SU-DHL-6 (cell line): ENCODE results near the gene NUP210L.
"Not testable (repeated sequence)": the region's sequence is repeated elsewhere in the genome, so short reads cannot be mapped to it uniquely, and the experiment has no call there.

Experiments used
- EZH2phosphoT487 ChIP-seq: fragments of 200-600 bp; sonication (generic), shearing (Covaris generic); conservative IDR thresholded peaks from 2 replicates; pipeline ENCODE4 v1.6.1; 2018; ENCODE audit warnings: mild to moderate bottlenecking, antibody characterized with exemption, low read length, moderate library complexity, mixed read lengths
- TF ChIP-seq, protein P1 (sequence below): fragments of 200-600 bp; sonication (generic); IDR thresholded peaks from one replicate; pipeline ENCODE4 v1.5.1; 2017; ENCODE audit warnings: antibody characterized with exemption, mild to moderate bottlenecking, low read length, moderate library complexity; ENCODE audit not compliant: insufficient read depth, poor library complexity, severe bottlenecking

DNA sequence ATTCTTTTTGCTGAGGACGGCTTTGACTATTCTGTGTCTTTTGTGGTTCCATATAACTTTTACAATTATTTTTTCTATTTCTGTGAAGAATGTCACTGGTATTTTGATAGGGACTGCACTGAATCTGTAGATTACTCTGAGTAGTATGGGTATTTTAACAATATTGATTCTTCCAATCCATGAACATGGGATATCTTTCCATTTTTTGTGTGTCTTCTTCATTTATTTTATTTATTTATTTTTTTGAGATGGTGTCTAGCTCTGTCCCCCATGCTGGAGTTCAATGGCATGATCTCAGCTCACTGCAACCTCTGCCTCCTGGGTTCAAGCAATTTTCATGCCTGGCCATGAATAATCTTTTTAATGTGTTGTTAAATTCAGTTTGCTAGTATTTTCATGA, 121.2 kb downstream of the NUP210L start:
- TF ChIP-seq, protein P1, sequence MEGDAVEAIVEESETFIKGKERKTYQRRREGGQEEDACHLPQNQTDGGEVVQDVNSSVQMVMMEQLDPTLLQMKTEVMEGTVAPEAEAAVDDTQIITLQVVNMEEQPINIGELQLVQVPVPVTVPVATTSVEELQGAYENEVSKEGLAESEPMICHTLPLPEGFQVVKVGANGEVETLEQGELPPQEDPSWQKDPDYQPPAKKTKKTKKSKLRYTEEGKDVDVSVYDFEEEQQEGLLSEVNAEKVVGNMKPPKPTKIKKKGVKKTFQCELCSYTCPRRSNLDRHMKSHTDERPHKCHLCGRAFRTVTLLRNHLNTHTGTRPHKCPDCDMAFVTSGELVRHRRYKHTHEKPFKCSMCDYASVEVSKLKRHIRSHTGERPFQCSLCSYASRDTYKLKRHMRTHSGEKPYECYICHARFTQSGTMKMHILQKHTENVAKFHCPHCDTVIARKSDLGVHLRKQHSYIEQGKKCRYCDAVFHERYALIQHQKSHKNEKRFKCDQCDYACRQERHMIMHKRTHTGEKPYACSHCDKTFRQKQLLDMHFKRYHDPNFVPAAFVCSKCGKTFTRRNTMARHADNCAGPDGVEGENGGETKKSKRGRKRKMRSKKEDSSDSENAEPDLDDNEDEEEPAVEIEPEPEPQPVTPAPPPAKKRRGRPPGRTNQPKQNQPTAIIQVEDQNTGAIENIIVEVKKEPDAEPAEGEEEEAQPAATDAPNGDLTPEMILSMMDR = not testable (repeated sequence)
- TF ChIP-seq EZH2phosphoT487 = not testable (repeated sequence)
